Transverse colon (tissue), 4 donors: ENCODE measurements around the gene ADAMTS14. TPM values are rescaled to one million over a fixed set of nuclear protein-coding genes. Genes with fewer than 3 reads are reported as not detected.

Experiments
- DNase-seq: peaks from one replicate; pipeline ENCODE4 v3.0.0-alpha.2; 2019
- H3K27ac ChIP-seq, 4 donors: fragments of 200-600 bp; sonication (generic); 2 replicates each; pipeline ENCODE4 v1.5.1; 2016 to 2018; ENCODE audit warnings: inconsistent platforms in 4 of 4
- H3K27me3 ChIP-seq: fragments of 200-600 bp; sonication (generic); 2 replicates; pipeline ENCODE4 v1.5.1; 2017; ENCODE audit warnings: inconsistent platforms
- H3K36me3 ChIP-seq, 4 donors: fragments of 200-600 bp; sonication (generic); 2 replicates each; pipeline ENCODE4 v1.5.1; 2017 to 2019; ENCODE audit warnings: inconsistent platforms in 4 of 4
- H3K4me1 ChIP-seq, 4 donors: fragments of 200-600 bp; sonication (generic); 2 replicates each; pipeline ENCODE4 v1.5.1; 2017 to 2020; ENCODE audit warnings: inconsistent platforms in 4 of 4
- H3K4me3 ChIP-seq, 4 donors: fragments of 200-600 bp; sonication (generic); 1 replicate in 1 of 4; 2 replicates in 3 of 4; pipeline versions ENCODE4 v1.5.1 to v1.6.1; 2017 to 2019; ENCODE audit warnings: inconsistent platforms in 4 of 4
- H3K9me3 ChIP-seq, 2 donors: fragments of 200-600 bp; sonication (generic); 2 replicates each; pipeline ENCODE4 v1.5.1; 2017 to 2019; ENCODE audit warnings: inconsistent platforms in 2 of 2
- CTCF ChIP-seq, 5 experiments: fragments of 200-600 bp in 3 of 5; fragments of 450-650 bp in 2 of 5; sonication (generic) in 3 of 5; IDR thresholded peaks; 1 replicate in 2 of 5; 2 replicates in 3 of 5; pipeline ENCODE4 v1.5.1; 2016 to 2017; ENCODE audit warnings: antibody characterized with exemption in 5 of 5, inconsistent platforms in 3 of 5, mild to moderate bottlenecking in 2 of 5, moderate library complexity in 1 of 5
- EP300 ChIP-seq: sonication (generic); formaldehyde crosslinking; IDR thresholded peaks from one replicate; pipeline ENCODE4 v1.6.1; 2017; ENCODE audit warnings: antibody characterized with exemption, low read depth
- POLR2A ChIP-seq: fragments of 450-650 bp; IDR thresholded peaks from one replicate; pipeline ENCODE4 v1.6.1; 2016; ENCODE audit warnings: antibody characterized with exemption, mild to moderate bottlenecking, moderate library complexity
- POLR2AphosphoS5 ChIP-seq, 3 donors: sonication (generic); formaldehyde crosslinking; IDR thresholded peaks; one replicate each; pipeline ENCODE4 v1.6.1; 2016; ENCODE audit warnings: antibody characterized with exemption in 3 of 3
- WGBS, 2 donors: methylation state at CpG; one replicate each; pipeline ENCODE4 v1.1.5; 2018; ENCODE audit warnings: low coverage in 1 of 2; 5-methylcytosine and 5-hydroxymethylcytosine counted together
- in situ Hi-C, 4 donors: fragments of 200-750 bp; cut with MboI; loops; one replicate each; pipeline versions ENCODE4 v1.15.0 to v1.15.1; 2017; ENCODE audit warnings: low sequenced_read_pairs in 3 of 4, low pct_ligation_motif_present in 1 of 4, low pct_unique_long_range_greater_than_20kb in 1 of 4
- intact Hi-C: fragments of 100-400 bp; cut with DNase I; formaldehyde crosslinking; loops from one replicate; pipeline ENCODE4 v1.15.1; 2023; ENCODE audit warnings: low total_unique reads
- total RNA-seq, 4 donors: library from RNA; depleted of rRNA; stranded (reverse); fragments of >200 nt; gene quantifications; one replicate each; pipeline ENCODE4 v1.1.0, GENCODE V29; 2016

The ADAMTS14 gene
- total RNA-seq, 4 donors from 2014 or later = 0.95 to 3.8 (median 1.4) TPM

- no peak for TF ChIP-seq POLR2A
- no peak for TF ChIP-seq CTCF (IDR thresholded peaks at IDR 0.05)
- no peak for TF ChIP-seq POLR2AphosphoS5 (IDR thresholded peaks at IDR 0.05)
- TF ChIP-seq EP300 = no peak
- H3K9me3 ChIP-seq = no peaks in the 10 kb centered on the region
- in situ Hi-C loops (loop anchor here in 2 of 4 donors (25.0 kb wide), 1 partner anchor 313 kb away; no protein-coding TSS in a partner anchor), intact Hi-C loops (no loop called here)
- H3K36me3 ChIP-seq = no peaks in the 10 kb centered on the region
- H3K4me3 ChIP-seq = no peak overlapping the region
- no peak overlapping the region for H3K27ac ChIP-seq
- no peaks in the 10 kb centered on the region for H3K27me3 ChIP-seq
- DNase-seq = no peak
- WGBS, 2 donors = 63% methylated on average over 14 of the region's 14 CpGs; no CpG with 5 or more reads in 1 of the 2 donors
- peaks cover 0 to 4% (median 1%) of the 10 kb centered on the region in 4 donors for H3K4me1 ChIP-seq
These were observed 102.7 kb downstream of the ADAMTS14 start for GRCh38 chr10:70774810-70775678.

- no peak for TF ChIP-seq POLR2AphosphoS5 (IDR thresholded peaks at IDR 0.05)
- no peak for TF ChIP-seq CTCF (IDR thresholded peaks at IDR 0.05)
- TF ChIP-seq EP300 = no peak
- no peak for TF ChIP-seq POLR2A
- in situ Hi-C loops = no loop called here
- 83 to 100% methylated on average over 1 to 12 of the region's 13 CpGs for WGBS, 2 donors
These were observed 103.6 kb downstream of the ADAMTS14 start for GRCh38 chr10:70775679-70776454.

GRCh38 chr10:70776455-70777005 lies 104.2 kb downstream of the ADAMTS14 start:
- intact Hi-C loops (no loop called here), in situ Hi-C loops (no loop called here)
- no peak overlapping the region for H3K27ac ChIP-seq
- H3K4me3 ChIP-seq = no peak overlapping the region
- H3K9me3 ChIP-seq = no peaks in the 10 kb centered on the region
- no peaks in the 10 kb centered on the region for H3K27me3 ChIP-seq
- no peaks in the 10 kb centered on the region for H3K36me3 ChIP-seq
- H3K4me1 ChIP-seq = peaks cover 0 to 6% (median 1%) of the 10 kb centered on the region in 4 donors
- WGBS, 2 donors = 92% methylated on average over 9 of the region's 11 CpGs; no CpG with 5 or more reads in 1 of the 2 donors
- DNase-seq = no peak
- TF ChIP-seq EP300 = no peak
- no peak for TF ChIP-seq CTCF (IDR thresholded peaks at IDR 0.05)
- TF ChIP-seq POLR2A = no peak
- TF ChIP-seq POLR2AphosphoS5 (IDR thresholded peaks at IDR 0.05) = no peak

More at GRCh38 chr10:70775679-70776454, 103.6 kb downstream of the ADAMTS14 start:
- Histone ChIP-seq H3K4me3 (no peak overlapping the region), H3K27ac (no peak overlapping the region), H3K27me3 (no peaks in the 10 kb centered on the region), H3K4me1 (peaks cover 0 to 6% (median 1%) of the 10 kb centered on the region in 4 donors), H3K36me3 (no peaks in the 10 kb centered on the region), H3K9me3 (no peaks in the 10 kb centered on the region)
- intact Hi-C loops = no loop called here
- no peak for DNase-seq
